HTERT RPE-1 (cell line): Measurements from ENCODE around the gene SEMA5A.

Experiments used
- in situ Hi-C: fragments of 300-500 bp; cut with MboI; formaldehyde crosslinking; loops from 4 replicates; pipeline ENCODE4 v1.14.3; 2020; ENCODE audit warnings: low sequenced_read_pairs

SEMA5A gene

GRCh38 chr5:9547122-9547947, 1.5 kb upstream of the SEMA5A start:
- in situ Hi-C loops: no loop called here

GRCh38 chr5:9545136-9545991, 511 bp downstream of the SEMA5A start:
- in situ Hi-C loops: no loop called here

GRCh38 chr5:9544502-9545135, 1.3 kb downstream of the SEMA5A start:
- in situ Hi-C loops: no loop called here

- in situ Hi-C loops: no loop called here
Observed at GRCh38 chr5:9544056-9544455, 1.8 kb downstream of the SEMA5A start.

- in situ Hi-C loops: no loop called here
Observed at GRCh38 chr5:9543311-9543920, 2.5 kb downstream of the SEMA5A start.

GRCh38 chr5:9540791-9541190, 5.1 kb downstream of the SEMA5A start:
- in situ Hi-C loops: no loop called here

- in situ Hi-C loops: no loop called here
Observed at GRCh38 chr5:9538504-9538903, 7.4 kb downstream of the SEMA5A start.

GRCh38 chr5:9537223-9538141, 8.4 kb downstream of the SEMA5A start:
- in situ Hi-C loops: no loop called here

GRCh38 chr5:9536717-9537116, 9.2 kb downstream of the SEMA5A start:
- in situ Hi-C loops: no loop called here

GRCh38 chr5:9534881-9535517, 10.9 kb downstream of the SEMA5A start:
- in situ Hi-C loops: no loop called here

GRCh38 chr5:9533562-9534364, 12.1 kb downstream of the SEMA5A start:
- in situ Hi-C loops: no loop called here

- in situ Hi-C loops: no loop called here
Observed at GRCh38 chr5:9533096-9533495, 12.8 kb downstream of the SEMA5A start.

GRCh38 chr5:9529513-9529912, 16.4 kb downstream of the SEMA5A start:
- in situ Hi-C loops: no loop called here

- in situ Hi-C loops: no loop called here
Observed at GRCh38 chr5:9529041-9529480, 16.8 kb downstream of the SEMA5A start.

GRCh38 chr5:9524941-9525340, 20.9 kb downstream of the SEMA5A start:
- in situ Hi-C loops: no loop called here

- in situ Hi-C loops: no loop called here
Observed at GRCh38 chr5:9523090-9523823, 22.6 kb downstream of the SEMA5A start.

- in situ Hi-C loops: no loop called here
Observed at GRCh38 chr5:9519537-9519936, 26.3 kb downstream of the SEMA5A start.

GRCh38 chr5:9516591-9516990, 29.3 kb downstream of the SEMA5A start:
- in situ Hi-C loops: no loop called here
